ENCODE data around the gene CHIT1.

CHIT1 gene

GRCh38 chr1:203178821-203179666 is 50.4 kb downstream of the CHIT1 start:
- DNase-seq (no peak), ATAC-seq (no peak)
- Mint-ChIP-seq H3K9me3 (no peaks in the 10 kb centered on the region), H3K27me3 (no peaks in the 10 kb centered on the region), H3K4me3 (no peak overlapping the region), H3K4me1 (no peaks in the 10 kb centered on the region), H3K27ac (no peak overlapping the region)

GRCh38 chr1:203178083-203178482 is 51.4 kb downstream of the CHIT1 start:
- DNase-seq: no peak
- Mint-ChIP-seq H3K9me3 (no peaks in the 10 kb centered on the region), H3K27me3 (no peaks in the 10 kb centered on the region), H3K4me1 (no peaks in the 10 kb centered on the region), H3K27ac (no peak overlapping the region), H3K4me3 (no peak overlapping the region)
- no peak for ATAC-seq

DNA sequence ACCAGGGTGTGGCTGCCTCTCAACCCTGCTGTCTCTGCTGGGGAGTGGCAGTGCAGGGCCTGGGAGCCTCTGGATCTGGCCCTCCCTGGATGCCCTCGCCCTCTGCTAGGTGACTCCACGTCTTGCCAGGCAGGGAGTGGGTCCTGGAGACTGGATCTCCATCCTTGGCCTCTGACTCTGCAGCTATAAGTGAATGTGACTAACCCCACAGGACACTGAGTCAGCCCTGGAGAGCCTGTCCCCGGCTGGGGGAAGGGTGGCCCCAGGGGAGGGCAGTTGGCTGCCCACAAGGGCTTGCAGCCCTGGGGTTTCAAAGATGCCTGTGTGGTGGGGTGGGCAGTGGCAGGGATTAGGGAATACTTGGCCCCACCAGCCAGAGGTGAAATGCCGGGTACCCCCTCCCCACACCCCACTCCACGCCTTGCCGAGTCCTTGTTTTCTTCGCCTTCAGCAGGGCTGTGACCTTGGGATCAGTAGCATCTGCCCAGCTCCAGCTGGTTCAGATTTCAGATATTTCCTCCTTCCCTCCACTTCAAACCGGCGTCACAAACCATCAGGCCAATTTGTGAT is 51.9 kb downstream of the CHIT1 start:
- ATAC-seq: no peak
- H3K4me3 Mint-ChIP-seq: no peak overlapping the region
- H3K9me3 Mint-ChIP-seq: no peaks in the 10 kb centered on the region
- DNase-seq: no peak
- no peaks in the 10 kb centered on the region for H3K4me1 Mint-ChIP-seq
- no peaks in the 10 kb centered on the region for H3K27me3 Mint-ChIP-seq
- no peak overlapping the region for H3K27ac Mint-ChIP-seq

DNA sequence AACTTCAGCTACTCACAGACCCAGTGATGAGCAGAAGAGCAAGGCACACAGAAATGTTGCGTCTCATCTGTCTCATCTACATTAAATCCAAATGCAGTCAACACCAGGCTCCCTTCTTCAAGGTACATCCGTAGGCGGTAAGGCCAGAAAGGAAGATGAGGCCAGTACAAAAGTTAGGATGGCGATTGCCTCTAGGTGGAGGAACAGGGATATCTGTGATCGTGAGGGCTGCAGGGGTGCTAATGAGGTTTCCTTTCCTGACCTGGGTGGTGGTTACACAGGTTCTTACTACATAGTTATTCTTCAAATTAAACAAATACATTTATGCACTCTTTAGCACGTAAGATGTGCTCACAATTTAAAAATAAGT is 52.5 kb downstream of the CHIT1 start:
- H3K4me1 Mint-ChIP-seq: no peaks in the 10 kb centered on the region
- no peak overlapping the region for H3K4me3 Mint-ChIP-seq
- no peaks in the 10 kb centered on the region for H3K9me3 Mint-ChIP-seq
- no peak overlapping the region for H3K27ac Mint-ChIP-seq
- DNase-seq (no peak), ATAC-seq (no peak)
- H3K27me3 Mint-ChIP-seq: no peaks in the 10 kb centered on the region

DNA sequence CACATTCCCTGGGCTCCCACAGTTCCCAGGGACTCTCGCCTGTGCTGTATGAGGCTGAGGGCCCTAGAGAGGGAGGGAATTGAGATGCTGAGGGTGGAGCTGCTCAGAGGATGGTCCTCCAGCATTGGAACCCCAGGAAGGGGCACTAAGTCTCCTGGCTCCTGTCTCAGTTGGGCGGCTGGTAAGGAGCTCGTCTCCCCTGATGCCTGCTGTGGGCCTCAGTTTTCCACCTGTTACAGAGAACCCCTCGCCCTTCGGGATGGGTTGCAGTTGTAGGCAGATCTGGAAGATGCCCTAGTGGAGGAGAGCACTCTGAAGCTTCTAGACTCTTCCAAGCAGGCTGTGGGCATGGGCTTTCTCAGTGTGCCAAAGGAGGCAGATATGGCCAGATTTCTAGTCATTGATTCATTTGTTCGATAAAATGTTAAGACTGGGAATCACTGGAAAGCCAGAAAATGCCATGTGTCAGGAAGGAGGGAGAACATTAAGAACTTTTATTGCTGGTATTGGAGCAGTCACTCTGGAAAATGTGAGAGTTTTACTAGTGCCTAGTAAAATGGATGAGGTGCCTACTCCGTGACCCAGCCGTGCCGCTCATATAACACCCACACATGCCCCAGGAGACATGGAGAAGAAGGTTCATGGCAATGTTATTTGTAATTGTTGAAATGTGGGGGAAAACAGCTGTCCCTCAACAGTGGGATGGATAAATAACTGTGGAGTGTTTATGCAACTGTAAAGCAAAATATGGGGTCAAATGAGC is 53.0 kb downstream of the CHIT1 start:
- DNase-seq: no peak
- Mint-ChIP-seq H3K4me1 (no peaks in the 10 kb centered on the region), H3K9me3 (no peaks in the 10 kb centered on the region), H3K27ac (no peak overlapping the region), H3K27me3 (no peaks in the 10 kb centered on the region), H3K4me3 (no peak overlapping the region)
- ATAC-seq: no peak

GRCh38 chr1:203175827-203176241 is 53.6 kb downstream of the CHIT1 start:
- no peak for DNase-seq
- H3K9me3 Mint-ChIP-seq: no peaks in the 10 kb centered on the region
- H3K4me3 Mint-ChIP-seq: no peak overlapping the region
- peak; percentile 11 for ATAC-seq
- no peaks in the 10 kb centered on the region for H3K4me1 Mint-ChIP-seq
- H3K27me3 Mint-ChIP-seq: no peaks in the 10 kb centered on the region
- H3K27ac Mint-ChIP-seq: no peak overlapping the region

GRCh38 chr1:203175237-203175826 is 54.1 kb downstream of the CHIT1 start, which contains the start of gene MYBPH:
MYBPH (minus strand) TSS chr1:203175826; CDS start chr1:203175755, 71 bp downstream.
- H3K27ac Mint-ChIP-seq: no peak within 1 kb of the TSS
- H3K9me3 Mint-ChIP-seq: no peaks in the 10 kb centered on the region
- H3K27me3 Mint-ChIP-seq: no peaks in the 10 kb centered on the region
- H3K4me3 Mint-ChIP-seq: no peak within 1 kb of the TSS
- H3K4me1 Mint-ChIP-seq: no peaks in the 10 kb centered on the region
- DNase-seq: no peak
- ATAC-seq: no peak

- Mint-ChIP-seq H3K4me3 (no peak overlapping the region), H3K4me1 (no peaks in the 10 kb centered on the region), H3K27ac (no peak overlapping the region), H3K27me3 (no peaks in the 10 kb centered on the region), H3K9me3 (no peaks in the 10 kb centered on the region)
- DNase-seq (no peak), ATAC-seq (no peak)
Measured at GRCh38 chr1:203174324-203174985, 55.0 kb downstream of the CHIT1 start.

- Mint-ChIP-seq H3K27me3 (no peaks in the 10 kb centered on the region), H3K4me1 (no peaks in the 10 kb centered on the region), H3K4me3 (no peak overlapping the region), H3K9me3 (no peaks in the 10 kb centered on the region), H3K27ac (peak overlapping the region in 1 of 2 donors; percentile 61)
- ATAC-seq (no peak), DNase-seq (no peak)
Measured at GRCh38 chr1:203173566-203173965, 55.9 kb downstream of the CHIT1 start.

- H3K9me3 Mint-ChIP-seq: no peaks in the 10 kb centered on the region
- DNase-seq: no peak
- ATAC-seq: no peak
- H3K27me3 Mint-ChIP-seq: no peaks in the 10 kb centered on the region
- H3K4me3 Mint-ChIP-seq: no peak overlapping the region
- H3K4me1 Mint-ChIP-seq: no peaks in the 10 kb centered on the region
- peak overlapping the region in 1 of 2 donors; percentile 61 for H3K27ac Mint-ChIP-seq
Measured at GRCh38 chr1:203173011-203173555, 56.4 kb downstream of the CHIT1 start.

GRCh38 chr1:203172184-203173010 is 57.1 kb downstream of the CHIT1 start:
- DNase-seq (peak; percentile 40 to 41), ATAC-seq (peak; percentile 43)
- H3K27me3 Mint-ChIP-seq: no peaks in the 10 kb centered on the region
- no peaks in the 10 kb centered on the region for H3K9me3 Mint-ChIP-seq
- no peak overlapping the region for H3K4me3 Mint-ChIP-seq
- peaks cover 2% of the 10 kb centered on the region for H3K4me1 Mint-ChIP-seq
- H3K27ac Mint-ChIP-seq: peak overlapping the region; percentile 37 to 40

- ATAC-seq: no peak
- peaks cover 9% of the 10 kb centered on the region for H3K4me1 Mint-ChIP-seq
- H3K27me3 Mint-ChIP-seq: no peaks in the 10 kb centered on the region
- no peak for DNase-seq
- no peak overlapping the region for H3K4me3 Mint-ChIP-seq
- H3K27ac Mint-ChIP-seq: no peak overlapping the region
- H3K9me3 Mint-ChIP-seq: no peaks in the 10 kb centered on the region
Measured at GRCh38 chr1:203171341-203172183, 57.9 kb downstream of the CHIT1 start.

DNA sequence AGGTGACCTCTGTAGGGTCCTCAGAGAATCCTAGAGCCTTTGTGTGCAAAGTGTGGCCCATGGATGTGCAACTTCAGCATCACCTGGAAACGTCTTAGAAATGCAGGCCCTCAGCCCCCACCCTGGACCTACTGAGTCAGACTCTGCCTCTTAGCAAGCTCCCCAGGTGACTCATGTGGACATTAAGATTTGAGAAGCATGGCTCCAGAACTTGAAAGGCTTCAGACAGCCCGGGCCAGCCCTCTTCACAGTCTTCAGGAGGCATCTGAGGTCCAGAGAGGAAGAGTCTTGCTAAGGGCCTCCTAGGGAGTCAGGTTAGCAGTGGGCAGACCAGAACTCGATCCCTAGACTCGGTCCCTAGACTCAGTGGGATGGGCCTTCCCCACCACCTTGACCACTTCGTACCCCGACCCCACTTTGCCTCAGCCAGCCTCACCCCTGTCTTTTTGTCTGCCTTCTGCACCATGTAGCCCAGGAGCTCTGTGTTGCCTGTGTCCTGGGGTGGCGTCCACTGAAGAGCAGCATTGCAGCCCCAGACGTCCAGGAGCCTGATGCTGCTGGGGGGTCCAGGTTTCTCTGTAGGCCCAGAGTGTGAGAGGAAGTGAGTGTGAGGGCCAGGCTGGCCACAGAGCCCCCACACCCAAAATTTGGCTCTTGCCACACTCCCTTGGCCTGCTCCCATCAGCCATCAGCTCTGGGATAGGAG is 58.7 kb downstream of the CHIT1 start:
- H3K9me3 Mint-ChIP-seq: no peaks in the 10 kb centered on the region
- H3K4me3 Mint-ChIP-seq: no peak overlapping the region
- DNase-seq (no peak), ATAC-seq (no peak)
- H3K27ac Mint-ChIP-seq: no peak overlapping the region
- peaks cover 11% of the 10 kb centered on the region for H3K4me1 Mint-ChIP-seq
- H3K27me3 Mint-ChIP-seq: no peaks in the 10 kb centered on the region
